ENCODE measurements around the gene GCH1.

Gene GCH1

DNA sequence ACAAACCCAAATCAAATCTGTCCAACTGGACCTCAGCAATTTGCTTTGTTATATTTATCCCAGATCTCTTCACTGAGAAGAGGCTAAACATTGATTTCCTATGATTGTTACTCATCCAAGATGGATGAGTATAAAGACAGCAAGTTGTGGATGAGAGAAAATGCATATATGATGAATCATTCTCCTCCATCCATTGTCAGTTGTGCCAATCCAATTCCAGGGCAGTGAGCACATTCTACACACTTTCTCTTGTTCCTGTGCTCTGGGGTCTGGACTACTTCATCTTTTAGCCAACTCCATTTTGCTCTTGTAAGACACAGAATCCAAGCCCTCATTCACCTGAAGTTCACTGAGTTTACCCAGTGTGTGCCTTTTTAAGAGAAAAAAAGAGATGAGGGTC lies 105.7 kb downstream of the GCH1 start:
- H3K4me3 ChIP-seq (ENCODE audit: control insufficient read depth, low read depth, low read length), result no peak overlapping the region
- TF ChIP-seq, protein P1, sequence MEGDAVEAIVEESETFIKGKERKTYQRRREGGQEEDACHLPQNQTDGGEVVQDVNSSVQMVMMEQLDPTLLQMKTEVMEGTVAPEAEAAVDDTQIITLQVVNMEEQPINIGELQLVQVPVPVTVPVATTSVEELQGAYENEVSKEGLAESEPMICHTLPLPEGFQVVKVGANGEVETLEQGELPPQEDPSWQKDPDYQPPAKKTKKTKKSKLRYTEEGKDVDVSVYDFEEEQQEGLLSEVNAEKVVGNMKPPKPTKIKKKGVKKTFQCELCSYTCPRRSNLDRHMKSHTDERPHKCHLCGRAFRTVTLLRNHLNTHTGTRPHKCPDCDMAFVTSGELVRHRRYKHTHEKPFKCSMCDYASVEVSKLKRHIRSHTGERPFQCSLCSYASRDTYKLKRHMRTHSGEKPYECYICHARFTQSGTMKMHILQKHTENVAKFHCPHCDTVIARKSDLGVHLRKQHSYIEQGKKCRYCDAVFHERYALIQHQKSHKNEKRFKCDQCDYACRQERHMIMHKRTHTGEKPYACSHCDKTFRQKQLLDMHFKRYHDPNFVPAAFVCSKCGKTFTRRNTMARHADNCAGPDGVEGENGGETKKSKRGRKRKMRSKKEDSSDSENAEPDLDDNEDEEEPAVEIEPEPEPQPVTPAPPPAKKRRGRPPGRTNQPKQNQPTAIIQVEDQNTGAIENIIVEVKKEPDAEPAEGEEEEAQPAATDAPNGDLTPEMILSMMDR (IDR thresholded peaks at IDR 0.05; ENCODE audit: control insufficient read depth, insufficient read depth, low read depth, low read length, missing control alignments), result no peak
- DNase-seq (ENCODE audit: low read depth), result no peak

DNA sequence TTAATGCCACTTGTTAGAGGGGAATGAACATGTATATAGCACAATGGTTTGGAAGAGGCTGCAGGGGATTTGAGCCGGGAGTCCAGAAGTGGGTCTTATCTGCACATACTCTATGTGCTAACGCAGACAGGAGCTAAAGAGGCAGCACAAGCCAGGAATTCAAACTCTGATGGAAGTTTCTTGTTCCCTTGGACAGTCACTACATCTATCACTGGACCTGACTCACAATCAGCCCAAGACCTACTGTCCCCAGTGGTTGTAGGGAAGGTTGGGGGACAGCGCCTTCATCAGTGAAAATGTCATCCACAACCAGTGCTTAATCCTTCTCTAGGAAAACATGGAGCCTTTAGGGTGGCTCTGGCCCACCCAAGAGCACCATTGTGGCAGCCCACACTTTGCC lies 107.8 kb downstream of the GCH1 start:
- H3K4me3 ChIP-seq (ENCODE audit: control insufficient read depth, low read depth, low read length), result no peak overlapping the region
- DNase-seq (ENCODE audit: low read depth), result no peak
- TF ChIP-seq, protein P1 (IDR thresholded peaks at IDR 0.05; ENCODE audit: control insufficient read depth, insufficient read depth, low read depth, low read length, missing control alignments), result no peak

DNA sequence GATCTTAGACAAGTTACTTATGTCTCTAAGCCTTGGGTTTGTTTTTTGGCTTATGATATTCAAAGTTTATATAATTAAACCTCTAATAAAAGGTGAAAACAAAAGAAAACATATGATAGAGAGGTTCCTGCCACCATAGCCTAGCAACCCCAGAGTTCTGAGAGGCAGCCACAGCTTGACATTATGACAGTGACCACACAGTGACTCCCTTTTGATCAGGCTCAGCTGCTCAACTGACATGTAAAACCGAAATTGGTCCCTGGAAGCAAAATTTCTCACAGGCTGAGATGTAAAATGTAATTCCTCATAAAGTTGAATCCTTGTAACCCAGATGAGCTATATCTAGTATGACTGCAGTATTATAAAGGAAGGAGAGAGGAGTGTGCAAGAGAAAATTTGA lies 108.5 kb downstream of the GCH1 start:
- H3K4me3 ChIP-seq (ENCODE audit: control insufficient read depth, low read depth, low read length), result no peak overlapping the region
- TF ChIP-seq, protein P1 (IDR thresholded peaks at IDR 0.05; ENCODE audit: control insufficient read depth, insufficient read depth, low read depth, low read length, missing control alignments), result no peak
- no peak for DNase-seq (ENCODE audit: low read depth)

DNA sequence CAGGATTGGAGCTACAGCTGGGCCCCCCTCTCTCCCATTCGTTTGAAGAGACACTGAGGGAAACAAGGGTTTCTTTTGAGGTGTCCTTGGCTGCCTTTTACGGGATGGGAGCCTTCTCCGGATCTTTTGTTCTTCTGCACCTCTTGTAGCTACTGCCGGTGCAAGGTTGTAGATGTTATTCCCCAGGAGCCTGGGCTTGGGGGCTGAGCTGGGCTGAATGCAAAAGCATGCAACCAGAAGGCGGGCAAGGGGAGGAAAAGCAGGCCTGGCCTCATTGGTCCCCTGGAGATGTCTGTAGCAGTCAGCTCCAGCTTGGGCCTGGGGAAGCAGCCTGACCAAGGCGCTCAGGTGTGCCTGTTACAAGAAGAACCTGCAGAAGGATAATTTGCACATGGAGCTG lies 110.3 kb downstream of the GCH1 start:
- TF ChIP-seq, protein P1 (IDR thresholded peaks at IDR 0.05; ENCODE audit: control insufficient read depth, insufficient read depth, low read depth, low read length, missing control alignments), result no peak
- DNase-seq (ENCODE audit: low read depth), result no peak
- H3K4me3 ChIP-seq (ENCODE audit: control insufficient read depth, low read depth, low read length), result no peak overlapping the region

All from AG09309 (cell line).